Fibroblast of villous mesenchyme (primary cell): ENCODE data around the gene KREMEN1. TPM values are rescaled to one million over a fixed set of nuclear protein-coding genes. Genes with fewer than 3 reads are reported as not detected.
A peak's percentile ranks its signal among the peaks of the same experiment; 100 is the strongest.

Experiments used
- DNase-seq: peaks from one replicate; pipeline ENCODE4 v3.0.0-alpha.2; 2010; ENCODE audit warnings: low read depth
- H3K4me3 ChIP-seq: 2 replicates; pipeline ENCODE4 v1.5.1; 2011; ENCODE audit warnings: low read depth, mild to moderate bottlenecking, low read length
- total RNA-seq: library from RNA; depleted of rRNA; stranded (reverse); fragments of >200 nt; gene quantifications from 2 replicates; pipeline ENCODE4 v1.2.3, GENCODE V29; 2012
- TF ChIP-seq, protein P1 (sequence below): IDR thresholded peaks from 2 replicates; pipeline ENCODE4 v1.5.1; 2012; ENCODE audit warnings: low read depth, mild to moderate bottlenecking, low read length; ENCODE audit not compliant: insufficient read depth

KREMEN1 gene
- total RNA-seq, 1 donor = 2.6 TPM

- TF ChIP-seq, protein P1, sequence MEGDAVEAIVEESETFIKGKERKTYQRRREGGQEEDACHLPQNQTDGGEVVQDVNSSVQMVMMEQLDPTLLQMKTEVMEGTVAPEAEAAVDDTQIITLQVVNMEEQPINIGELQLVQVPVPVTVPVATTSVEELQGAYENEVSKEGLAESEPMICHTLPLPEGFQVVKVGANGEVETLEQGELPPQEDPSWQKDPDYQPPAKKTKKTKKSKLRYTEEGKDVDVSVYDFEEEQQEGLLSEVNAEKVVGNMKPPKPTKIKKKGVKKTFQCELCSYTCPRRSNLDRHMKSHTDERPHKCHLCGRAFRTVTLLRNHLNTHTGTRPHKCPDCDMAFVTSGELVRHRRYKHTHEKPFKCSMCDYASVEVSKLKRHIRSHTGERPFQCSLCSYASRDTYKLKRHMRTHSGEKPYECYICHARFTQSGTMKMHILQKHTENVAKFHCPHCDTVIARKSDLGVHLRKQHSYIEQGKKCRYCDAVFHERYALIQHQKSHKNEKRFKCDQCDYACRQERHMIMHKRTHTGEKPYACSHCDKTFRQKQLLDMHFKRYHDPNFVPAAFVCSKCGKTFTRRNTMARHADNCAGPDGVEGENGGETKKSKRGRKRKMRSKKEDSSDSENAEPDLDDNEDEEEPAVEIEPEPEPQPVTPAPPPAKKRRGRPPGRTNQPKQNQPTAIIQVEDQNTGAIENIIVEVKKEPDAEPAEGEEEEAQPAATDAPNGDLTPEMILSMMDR = peak; percentile 99
- peak; percentile 89 for DNase-seq
- no peak overlapping the region for H3K4me3 ChIP-seq
These were observed 32.2 kb upstream of the KREMEN1 start for GRCh38 chr22:29040385-29041275.

- peak; percentile 31 for DNase-seq
- no peak overlapping the region for H3K4me3 ChIP-seq
- TF ChIP-seq, protein P1 = no peak
These were observed 31.4 kb upstream of the KREMEN1 start for GRCh38 chr22:29041408-29041807.

DNA sequence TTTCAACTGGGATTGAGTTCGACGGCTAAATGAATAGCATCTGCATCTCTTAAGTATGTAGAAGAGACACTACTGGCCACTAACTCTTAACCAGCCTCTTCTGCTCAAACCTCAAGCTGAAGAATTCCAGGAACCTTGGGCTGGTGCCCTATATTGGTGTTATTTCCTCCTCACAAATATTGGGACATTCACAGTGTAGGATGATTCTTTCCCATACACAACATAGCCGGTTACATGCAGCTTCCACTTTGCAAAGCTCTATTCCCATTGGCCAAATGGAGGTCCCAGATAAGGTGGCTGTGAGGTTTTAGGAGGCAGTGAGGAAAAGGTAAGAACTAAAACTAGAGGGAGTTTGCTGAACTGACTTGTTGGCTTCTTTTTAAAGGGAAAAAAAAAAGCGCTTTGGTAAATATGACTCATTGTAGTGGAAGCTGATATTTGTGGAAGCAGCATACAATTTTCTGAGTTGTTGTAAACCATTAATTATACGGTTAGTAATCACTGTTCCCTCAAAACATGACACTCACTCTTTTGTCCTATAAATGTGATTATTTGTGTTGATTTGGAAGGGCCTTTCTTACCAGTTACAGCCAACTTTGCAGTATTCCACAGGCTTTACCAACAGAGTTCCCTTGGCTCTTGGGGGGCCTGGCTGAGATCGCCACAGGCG, 28.8 kb upstream of the KREMEN1 start:
- DNase-seq = peak; percentile 59
- H3K4me3 ChIP-seq = no peak overlapping the region
- TF ChIP-seq, protein P1 = no peak

- DNase-seq = peak; percentile 76
- TF ChIP-seq, protein P1 = no peak
- H3K4me3 ChIP-seq = no peak overlapping the region
These were observed 28.1 kb upstream of the KREMEN1 start for GRCh38 chr22:29044657-29045176.

GRCh38 chr22:29048822-29049654, 23.8 kb upstream of the KREMEN1 start:
- H3K4me3 ChIP-seq = no peak overlapping the region
- DNase-seq = no peak
- TF ChIP-seq, protein P1 = no peak

GRCh38 chr22:29049655-29050263, 23.1 kb upstream of the KREMEN1 start:
- no peak for DNase-seq
- no peak overlapping the region for H3K4me3 ChIP-seq
- TF ChIP-seq, protein P1 = no peak
